ENCODE measurements around the gene HERC4.
A peak's percentile ranks its signal among the peaks of the same experiment; 100 is the strongest.
"Not testable (repeated sequence)": the region's sequence is repeated elsewhere in the genome, so short reads cannot be mapped to it uniquely, and the experiment has no call there.

Gene HERC4

DNA sequence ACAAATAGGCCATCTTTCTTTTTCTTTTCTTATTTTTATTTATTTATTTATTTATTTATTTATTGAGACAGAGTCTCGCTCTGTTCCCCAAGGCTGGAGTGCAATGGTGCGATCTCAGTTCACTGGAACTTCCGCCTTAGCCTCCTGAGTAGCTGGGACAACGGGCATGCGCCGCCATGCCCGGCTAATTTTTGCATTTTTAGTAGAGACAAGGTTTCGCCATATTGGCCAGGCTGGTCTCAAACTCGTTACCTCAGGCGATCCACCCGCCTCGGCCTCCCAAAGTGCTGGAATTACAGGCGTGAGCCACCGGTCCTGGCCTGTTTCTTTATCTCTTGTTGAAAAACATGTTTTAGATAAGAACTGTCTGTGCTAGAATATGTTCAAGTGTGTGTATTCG is 998 bp upstream of the HERC4 start:
- not testable (repeated sequence) for H3K9ac ChIP-seq (ENCODE audit: low read length in 2 of 2); H3K4me3 ChIP-seq (ENCODE audit: low read length in 2 of 2); H3K36me3 ChIP-seq (ENCODE audit: control insufficient read depth in 2 of 2, insufficient read depth in 2 of 2, low read length in 2 of 2); H3K4me1 ChIP-seq (ENCODE audit: control insufficient read depth, insufficient read depth, low read length); H3K27ac ChIP-seq (ENCODE audit: low read length); H3K9me3 ChIP-seq (ENCODE audit: control insufficient read depth in 2 of 2, low read length in 2 of 2); H3K27me3 ChIP-seq (ENCODE audit: control insufficient read depth in 1 of 2, insufficient read depth in 2 of 2, low read length in 2 of 2)

DNA sequence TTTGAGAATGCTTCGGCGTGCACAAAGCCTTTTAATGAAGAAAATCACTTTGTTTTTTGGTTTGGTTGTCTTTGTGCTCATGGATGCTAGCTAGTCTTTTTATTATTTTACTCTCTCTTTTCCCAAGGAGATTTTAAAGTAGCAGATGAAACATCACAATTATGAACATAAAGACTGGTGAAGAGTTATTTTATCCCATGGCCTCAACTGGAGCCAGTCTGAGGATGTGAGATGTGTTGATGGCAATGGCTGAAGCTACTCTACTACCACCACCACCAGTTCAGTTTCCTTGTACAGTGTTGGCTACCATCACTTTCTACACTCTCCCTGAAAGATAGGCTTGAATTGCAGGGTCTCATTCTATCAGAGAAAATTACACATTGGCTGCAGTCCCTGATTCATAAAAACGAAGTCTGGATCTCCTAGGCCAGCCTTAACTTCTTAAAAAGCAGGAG is 494 bp upstream of the HERC4 start:
- H3K9me3 ChIP-seq (ENCODE audit: control insufficient read depth in 2 of 2, low read length in 2 of 2) = no peaks in the 10 kb centered on the region
- H3K4me1 ChIP-seq (ENCODE audit: control insufficient read depth, insufficient read depth, low read length) = peaks cover 4% of the 10 kb centered on the region
- H3K27me3 ChIP-seq (ENCODE audit: control insufficient read depth in 1 of 2, insufficient read depth in 2 of 2, low read length in 2 of 2) = no peaks in the 10 kb centered on the region
- peak overlapping the region; percentile 50 for H3K27ac ChIP-seq (ENCODE audit: low read length)
- no peaks in the 10 kb centered on the region for H3K36me3 ChIP-seq (ENCODE audit: control insufficient read depth in 2 of 2, insufficient read depth in 2 of 2, low read length in 2 of 2)
- peak overlapping the region; percentile 32 to 52 for H3K9ac ChIP-seq (ENCODE audit: low read length in 2 of 2)
- H3K4me3 ChIP-seq (ENCODE audit: low read length in 2 of 2) = peak overlapping the region; percentile 39 to 68

DNA sequence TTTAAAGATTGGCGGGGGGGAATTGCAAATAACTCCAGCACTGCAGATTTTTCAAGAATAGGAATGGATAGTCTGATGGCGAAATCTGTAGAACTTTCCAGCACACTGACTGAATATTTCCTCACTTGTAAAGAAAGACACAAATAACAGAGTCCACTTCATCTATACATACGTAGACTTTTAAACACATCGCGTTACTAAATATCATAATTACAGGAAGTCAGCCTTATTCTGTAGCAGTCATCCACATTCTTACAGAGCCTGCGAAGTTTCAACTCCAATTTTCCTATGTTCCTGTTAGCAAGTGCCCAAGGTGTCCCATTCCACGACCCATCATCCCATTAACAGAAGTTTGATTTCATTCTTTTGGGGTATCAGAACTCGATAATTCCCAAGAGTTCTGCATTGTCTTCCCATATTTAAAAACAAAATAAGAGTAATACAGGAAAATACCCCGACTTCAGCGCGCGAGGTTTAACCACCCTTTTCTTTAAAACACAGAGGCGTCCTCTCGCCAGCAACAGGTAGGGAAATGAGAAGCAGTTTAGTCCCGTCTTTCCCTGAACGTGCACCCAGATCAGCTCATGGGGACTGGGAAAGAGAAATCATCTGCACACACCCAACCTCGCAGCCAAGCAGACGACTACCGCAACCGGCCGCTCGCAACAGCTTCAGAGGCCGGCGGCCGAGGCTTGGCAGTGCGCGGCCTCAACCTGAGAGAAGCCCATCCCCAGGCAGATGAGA is 880 bp downstream of the HERC4 start:
- Histone ChIP-seq H3K4me3 (ENCODE audit: low read length in 2 of 2) (peak overlapping the region; percentile 68 to 93), H3K4me1 (ENCODE audit: control insufficient read depth, insufficient read depth, low read length) (peaks cover 4% of the 10 kb centered on the region), H3K27me3 (ENCODE audit: control insufficient read depth in 1 of 2, insufficient read depth in 2 of 2, low read length in 2 of 2) (no peaks in the 10 kb centered on the region), H3K9me3 (ENCODE audit: control insufficient read depth in 2 of 2, low read length in 2 of 2) (no peaks in the 10 kb centered on the region), H3K36me3 (ENCODE audit: control insufficient read depth in 2 of 2, insufficient read depth in 2 of 2, low read length in 2 of 2) (peaks cover 0 to 3% of the 10 kb centered on the region in 2 donors), H3K27ac (ENCODE audit: low read length) (peak overlapping the region; percentile 94), H3K9ac (ENCODE audit: low read length in 2 of 2) (peak overlapping the region; percentile 95 to 97)

DNA sequence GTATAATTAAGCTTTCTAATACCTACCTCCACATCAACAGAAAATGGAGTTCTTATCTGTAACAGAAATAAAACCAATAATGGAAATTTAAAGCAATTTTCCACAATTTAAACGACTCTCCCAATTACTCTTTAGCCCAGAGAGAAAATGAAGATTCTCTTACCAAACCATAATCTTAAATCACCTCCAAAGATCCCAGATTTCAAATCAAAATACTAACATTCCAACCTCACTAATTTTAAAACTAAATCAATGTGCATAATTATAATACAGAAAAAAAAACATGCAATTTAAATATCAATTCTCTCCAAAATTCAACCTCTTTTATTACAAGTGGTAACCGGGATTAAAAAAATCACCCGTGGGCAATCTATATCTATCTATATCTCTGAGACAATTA is 1.5 kb downstream of the HERC4 start:
- Histone ChIP-seq H3K27ac (ENCODE audit: low read length) (no peak overlapping the region), H3K36me3 (ENCODE audit: control insufficient read depth in 2 of 2, insufficient read depth in 2 of 2, low read length in 2 of 2) (peaks cover 0 to 3% of the 10 kb centered on the region in 2 donors), H3K4me1 (ENCODE audit: control insufficient read depth, insufficient read depth, low read length) (peaks cover 4% of the 10 kb centered on the region), H3K9ac (ENCODE audit: low read length in 2 of 2) (peak overlapping the region in 1 of 2 donors; percentile 97), H3K9me3 (ENCODE audit: control insufficient read depth in 2 of 2, low read length in 2 of 2) (no peaks in the 10 kb centered on the region), H3K27me3 (ENCODE audit: control insufficient read depth in 1 of 2, insufficient read depth in 2 of 2, low read length in 2 of 2) (no peaks in the 10 kb centered on the region), H3K4me3 (ENCODE audit: low read length in 2 of 2) (peak overlapping the region; percentile 68 to 93)

DNA sequence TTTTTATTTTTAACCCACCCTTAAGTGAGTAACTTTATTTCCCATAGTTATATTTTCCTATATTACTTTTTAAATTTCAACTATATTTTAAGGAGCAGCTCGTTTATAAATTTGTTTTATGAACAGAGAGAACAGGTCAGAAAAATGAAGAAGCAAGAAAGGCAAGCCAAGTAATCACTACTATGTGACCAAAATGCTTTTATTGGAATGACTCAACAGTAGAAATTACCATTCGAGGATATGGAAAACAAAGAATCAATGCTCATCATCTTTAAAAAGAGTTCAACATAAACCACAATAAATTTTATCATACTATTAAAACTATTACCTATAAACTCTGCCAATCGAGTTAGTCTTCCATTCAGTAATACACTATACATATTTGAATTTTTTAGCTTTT is 7.6 kb downstream of the HERC4 start:
- H3K27ac ChIP-seq (ENCODE audit: low read length) = no peak overlapping the region
- H3K9me3 ChIP-seq (ENCODE audit: control insufficient read depth in 2 of 2, low read length in 2 of 2) = no peaks in the 10 kb centered on the region
- H3K4me1 ChIP-seq (ENCODE audit: control insufficient read depth, insufficient read depth, low read length) = no peaks in the 10 kb centered on the region
- H3K27me3 ChIP-seq (ENCODE audit: control insufficient read depth in 1 of 2, insufficient read depth in 2 of 2, low read length in 2 of 2) = no peaks in the 10 kb centered on the region
- peaks cover 0 to 3% of the 10 kb centered on the region in 2 donors for H3K36me3 ChIP-seq (ENCODE audit: control insufficient read depth in 2 of 2, insufficient read depth in 2 of 2, low read length in 2 of 2)
- no peak overlapping the region for H3K9ac ChIP-seq (ENCODE audit: low read length in 2 of 2)
- no peak overlapping the region for H3K4me3 ChIP-seq (ENCODE audit: low read length in 2 of 2)

DNA sequence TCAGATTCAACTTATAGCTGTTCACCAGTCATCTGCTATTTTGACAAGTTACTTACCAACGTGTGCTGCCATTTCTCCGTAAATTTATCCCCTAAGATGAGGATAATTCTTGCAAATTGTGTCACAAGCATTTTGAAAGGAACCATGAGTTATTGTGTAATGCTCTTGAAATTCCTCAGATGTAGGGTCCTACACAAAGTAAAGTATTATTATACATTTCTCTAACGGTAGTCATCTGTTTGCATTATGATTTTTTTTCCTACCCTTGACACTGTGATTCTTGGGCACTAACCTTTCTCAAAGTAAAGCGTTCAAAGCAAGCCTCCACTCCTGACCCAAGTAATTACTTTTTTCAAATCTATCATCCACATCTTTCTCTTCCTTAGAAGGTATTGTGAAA is 8.1 kb downstream of the HERC4 start:
- H3K36me3 ChIP-seq (ENCODE audit: control insufficient read depth in 2 of 2, insufficient read depth in 2 of 2, low read length in 2 of 2) = peaks cover 0 to 3% of the 10 kb centered on the region in 2 donors
- H3K4me1 ChIP-seq (ENCODE audit: control insufficient read depth, insufficient read depth, low read length) = no peaks in the 10 kb centered on the region
- no peak overlapping the region for H3K27ac ChIP-seq (ENCODE audit: low read length)
- H3K4me3 ChIP-seq (ENCODE audit: low read length in 2 of 2) = no peak overlapping the region
- no peaks in the 10 kb centered on the region for H3K9me3 ChIP-seq (ENCODE audit: control insufficient read depth in 2 of 2, low read length in 2 of 2)
- H3K27me3 ChIP-seq (ENCODE audit: control insufficient read depth in 1 of 2, insufficient read depth in 2 of 2, low read length in 2 of 2) = no peaks in the 10 kb centered on the region
- no peak overlapping the region for H3K9ac ChIP-seq (ENCODE audit: low read length in 2 of 2)

DNA sequence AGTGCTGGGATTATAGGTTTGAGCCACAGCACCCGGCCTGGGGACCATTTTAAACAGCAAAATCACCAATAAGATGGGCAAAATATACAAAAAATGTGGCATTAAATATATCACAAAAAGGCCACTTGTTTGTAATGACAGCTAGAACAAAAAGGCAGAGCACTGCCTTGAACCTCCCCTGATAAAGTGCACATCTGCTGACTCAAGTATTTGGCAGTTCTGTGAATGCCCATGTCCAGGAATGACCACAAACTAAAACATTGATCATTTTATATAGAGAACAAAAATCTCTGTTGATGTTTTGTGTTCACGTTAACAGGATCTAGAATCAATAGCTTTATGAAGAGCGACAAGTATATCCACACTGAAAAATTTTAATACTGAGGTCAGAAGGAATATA is 21.5 kb downstream of the HERC4 start:
- H3K27ac ChIP-seq (ENCODE audit: low read length) = no peak overlapping the region
- no peaks in the 10 kb centered on the region for H3K27me3 ChIP-seq (ENCODE audit: control insufficient read depth in 1 of 2, insufficient read depth in 2 of 2, low read length in 2 of 2)
- no peak overlapping the region for H3K9ac ChIP-seq (ENCODE audit: low read length in 2 of 2)
- no peaks in the 10 kb centered on the region for H3K9me3 ChIP-seq (ENCODE audit: control insufficient read depth in 2 of 2, low read length in 2 of 2)
- peaks cover 0 to 3% of the 10 kb centered on the region in 2 donors for H3K36me3 ChIP-seq (ENCODE audit: control insufficient read depth in 2 of 2, insufficient read depth in 2 of 2, low read length in 2 of 2)
- H3K4me3 ChIP-seq (ENCODE audit: low read length in 2 of 2) = no peak overlapping the region
- no peaks in the 10 kb centered on the region for H3K4me1 ChIP-seq (ENCODE audit: control insufficient read depth, insufficient read depth, low read length)

DNA sequence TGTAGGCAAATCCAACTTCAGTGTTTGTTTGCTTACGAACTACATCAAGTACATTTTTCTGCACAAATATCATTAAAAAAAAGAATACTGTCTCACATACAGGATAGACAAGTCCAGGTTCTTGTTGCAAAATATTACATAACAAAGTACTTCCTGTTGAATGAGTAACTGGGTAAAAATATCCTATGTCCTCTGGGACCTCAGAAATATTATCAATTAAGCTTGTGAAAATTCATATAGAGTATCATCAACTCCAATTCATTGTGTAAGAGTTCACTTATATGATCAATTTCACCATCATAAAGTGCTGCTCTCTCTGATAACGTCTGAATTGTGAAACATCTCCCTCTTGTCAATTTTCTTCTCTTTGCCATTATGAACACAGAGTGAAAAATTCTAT is 22.6 kb downstream of the HERC4 start:
- no peak overlapping the region for H3K9ac ChIP-seq (ENCODE audit: low read length in 2 of 2)

DNA sequence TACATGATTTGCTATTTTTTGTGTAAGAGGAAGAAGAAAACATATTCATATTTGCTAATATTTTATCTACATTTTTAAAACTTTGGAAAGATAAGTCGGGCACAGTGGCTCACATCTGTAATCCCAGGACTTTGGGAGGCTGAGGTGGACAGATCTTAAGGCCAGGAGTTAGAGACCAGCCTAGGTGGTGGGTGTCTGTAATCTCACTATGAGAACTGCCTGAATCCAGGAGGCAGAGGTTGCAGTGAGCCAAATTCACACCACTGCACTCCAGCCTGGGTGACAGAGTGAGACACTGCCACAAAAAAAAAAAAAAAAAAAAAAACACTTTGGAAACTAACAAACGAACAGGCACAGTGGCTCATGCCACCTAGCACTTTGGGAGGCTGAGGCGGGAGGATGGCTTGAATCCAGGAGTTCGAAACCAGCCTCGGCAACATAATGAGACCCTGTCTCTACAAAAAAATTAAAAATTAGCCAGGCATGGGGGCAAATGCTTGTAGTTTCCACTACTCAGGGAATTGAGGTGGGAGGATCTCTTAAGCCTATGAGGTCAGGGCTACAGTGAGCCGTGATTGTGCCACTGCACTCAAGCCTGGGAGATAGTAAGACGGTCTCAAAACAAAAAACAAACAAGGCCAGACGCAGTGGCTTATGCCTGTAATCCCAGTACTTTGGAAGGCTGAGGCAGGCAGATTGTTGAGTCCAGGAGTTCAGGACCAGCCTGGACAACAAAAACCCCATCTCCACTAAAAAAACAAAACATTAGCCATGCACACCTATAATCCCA is 25.6 kb downstream of the HERC4 start:
- no peak overlapping the region for H3K9ac ChIP-seq (ENCODE audit: low read length in 2 of 2)
- no peak overlapping the region for H3K27ac ChIP-seq (ENCODE audit: low read length)
- no peaks in the 10 kb centered on the region for H3K9me3 ChIP-seq (ENCODE audit: control insufficient read depth in 2 of 2, low read length in 2 of 2)
- no peak overlapping the region for H3K4me3 ChIP-seq (ENCODE audit: low read length in 2 of 2)
- peaks cover 0 to 2% of the 10 kb centered on the region in 2 donors for H3K36me3 ChIP-seq (ENCODE audit: control insufficient read depth in 2 of 2, insufficient read depth in 2 of 2, low read length in 2 of 2)
- H3K4me1 ChIP-seq (ENCODE audit: control insufficient read depth, insufficient read depth, low read length) = no peaks in the 10 kb centered on the region
- H3K27me3 ChIP-seq (ENCODE audit: control insufficient read depth in 1 of 2, insufficient read depth in 2 of 2, low read length in 2 of 2) = no peaks in the 10 kb centered on the region

More for the DNA sequence above, 22.6 kb downstream of the HERC4 start:
- Histone ChIP-seq H3K9me3 (ENCODE audit: control insufficient read depth in 2 of 2, low read length in 2 of 2) (no peaks in the 10 kb centered on the region), H3K4me1 (ENCODE audit: control insufficient read depth, insufficient read depth, low read length) (no peaks in the 10 kb centered on the region), H3K4me3 (ENCODE audit: low read length in 2 of 2) (no peak overlapping the region), H3K27me3 (ENCODE audit: control insufficient read depth in 1 of 2, insufficient read depth in 2 of 2, low read length in 2 of 2) (no peaks in the 10 kb centered on the region), H3K36me3 (ENCODE audit: control insufficient read depth in 2 of 2, insufficient read depth in 2 of 2, low read length in 2 of 2) (peaks cover 0 to 5% of the 10 kb centered on the region in 2 donors), H3K27ac (ENCODE audit: low read length) (no peak overlapping the region)

DNA sequence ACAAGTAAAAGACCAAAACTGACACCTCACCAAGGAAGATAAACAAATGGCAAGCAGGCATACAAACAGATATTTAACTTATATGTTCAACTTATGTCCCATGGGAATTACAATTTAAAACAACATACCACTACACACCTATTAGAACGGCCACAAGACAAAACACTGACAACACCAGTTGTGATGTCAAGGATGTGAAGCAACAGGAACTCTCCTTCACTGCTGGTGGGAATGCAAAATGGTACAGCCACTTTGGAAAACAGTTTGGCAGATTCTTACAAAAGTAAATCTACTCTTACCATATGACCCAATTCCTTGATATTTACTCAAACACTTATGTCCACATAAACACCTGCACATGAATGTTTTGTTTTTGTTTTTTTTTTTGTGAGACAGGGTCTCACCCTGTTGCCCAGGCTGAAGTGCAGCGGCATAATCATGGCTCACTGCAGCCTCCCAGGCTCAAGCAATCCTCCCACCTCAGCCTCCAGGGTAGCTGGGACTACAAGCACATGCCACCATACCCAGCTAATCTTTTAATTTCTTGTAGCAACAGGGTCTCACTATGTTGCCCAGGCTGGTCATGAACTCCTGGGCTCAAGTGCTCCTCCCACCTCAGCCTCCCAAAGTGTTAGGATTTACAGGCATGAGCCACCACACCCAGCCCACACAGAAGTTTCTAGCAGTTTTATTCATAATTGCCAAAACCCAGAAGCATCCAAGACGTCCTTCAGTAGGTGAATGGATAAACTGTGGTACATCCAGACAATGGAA is 27.3 kb downstream of the HERC4 start:
- Histone ChIP-seq H3K9ac (ENCODE audit: low read length in 2 of 2) (no peak overlapping the region), H3K36me3 (ENCODE audit: control insufficient read depth in 2 of 2, insufficient read depth in 2 of 2, low read length in 2 of 2) (peaks cover 2 to 3% of the 10 kb centered on the region in 2 donors), H3K4me1 (ENCODE audit: control insufficient read depth, insufficient read depth, low read length) (no peaks in the 10 kb centered on the region), H3K27ac (ENCODE audit: low read length) (no peak overlapping the region), H3K27me3 (ENCODE audit: control insufficient read depth in 1 of 2, insufficient read depth in 2 of 2, low read length in 2 of 2) (no peaks in the 10 kb centered on the region), H3K9me3 (ENCODE audit: control insufficient read depth in 2 of 2, low read length in 2 of 2) (no peaks in the 10 kb centered on the region), H3K4me3 (ENCODE audit: low read length in 2 of 2) (no peak overlapping the region)

All from stomach smooth muscle (tissue), 2 donors.